ENCODE data around the gene VWCE. TPM values are rescaled to one million over a fixed set of nuclear protein-coding genes. Genes with fewer than 3 reads are reported as not detected.
A peak's percentile ranks its signal among the peaks of the same experiment; 100 is the strongest.

The VWCE gene
- total and polyA plus RNA-seq, 9 of the 15 experiments (the other 6 are each of a cell fraction or from before 2014, with no cell fraction given), result 0.06 to 1.6 (median 0.63) TPM; not detected in 1

- TF ChIP-seq TBP (optimal IDR thresholded peaks at IDR 0.05; ENCODE audit: low read depth, low read length) (peak; percentile 52), POLR2A (conservative IDR thresholded peaks at IDR 0.05) (no peak), NCOA1 (IDR thresholded peaks at IDR 0.05; ENCODE audit: low read depth) (peak; percentile 71; the same call in 1 of the 2 replicates), PPARD (CRISPR knock-in tag; IDR thresholded peaks at IDR 0.05) (no peak), EHMT2 (IDR thresholded peaks at IDR 0.05) (no peak), SPI1 (IDR thresholded peaks at IDR 0.05; ENCODE audit: borderline replicate concordance, low read depth, low read length) (no peak), PCBP2 (IDR thresholded peaks at IDR 0.05; ENCODE audit: low read depth, low read length, poor library complexity, severe bottlenecking) (no peak), ZNF165 (CRISPR knock-in tag; IDR thresholded peaks at IDR 0.05; ENCODE audit: borderline replicate concordance) (no peak), ZFX (CRISPR knock-in tag; IDR thresholded peaks at IDR 0.05) (peak; percentile 69), KLF16 (IDR thresholded peaks at IDR 0.05) (peak; percentile 92), RBM14 (IDR thresholded peaks at IDR 0.05; ENCODE audit: borderline replicate concordance, insufficient read depth, low read depth, low read length) (no peak), HDAC6 (IDR thresholded peaks at IDR 0.05; ENCODE audit: low read depth, low read length) (no peak), CEBPB (tag; IDR thresholded peaks at IDR 0.05) (peak; percentile 92), ZFP30 (CRISPR knock-in tag; IDR thresholded peaks at IDR 0.05; ENCODE audit: borderline replicate concordance) (no peak), HNRNPUL1 (IDR thresholded peaks at IDR 0.05; ENCODE audit: low read length) (no peak), ZNF583 (CRISPR knock-in tag; IDR thresholded peaks at IDR 0.05) (0 out of 2 replicates have a peak, but pooled peaks have one; percentile 62), ZNF253 (CRISPR knock-in tag; conservative IDR thresholded peaks at IDR 0.05) (no peak), C11orf30 (IDR thresholded peaks at IDR 0.05; ENCODE audit: low read depth) (no peak), PYGO2 (tag; IDR thresholded peaks at IDR 0.05) (no peak), E2F6 (IDR thresholded peaks at IDR 0.05; ENCODE audit: borderline replicate concordance in 1 of 2, extremely low read depth in 1 of 2, insufficient read depth in 1 of 2, insufficient read length in 1 of 2, low read depth in 1 of 2, low read length in 1 of 2, poor library complexity in 1 of 2, severe bottlenecking in 1 of 2) (peak in 1 of 2 experiments; percentile 51), LCOR (CRISPR knock-in tag; IDR thresholded peaks at IDR 0.05) (0 out of 2 replicates have a peak, but pooled peaks have one; percentile 64), MEF2A (IDR thresholded peaks at IDR 0.05; ENCODE audit: control insufficient read depth, low read depth, low read length) (peak; percentile 31; the same call in 1 of the 2 replicates)
- TF ChIP-seq, protein P1, sequence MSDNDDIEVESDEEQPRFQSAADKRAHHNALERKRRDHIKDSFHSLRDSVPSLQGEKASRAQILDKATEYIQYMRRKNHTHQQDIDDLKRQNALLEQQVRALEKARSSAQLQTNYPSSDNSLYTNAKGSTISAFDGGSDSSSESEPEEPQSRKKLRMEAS (CRISPR knock-in tag; IDR thresholded peaks at IDR 0.05), result peak; percentile 87
- TF ChIP-seq, protein P2, sequence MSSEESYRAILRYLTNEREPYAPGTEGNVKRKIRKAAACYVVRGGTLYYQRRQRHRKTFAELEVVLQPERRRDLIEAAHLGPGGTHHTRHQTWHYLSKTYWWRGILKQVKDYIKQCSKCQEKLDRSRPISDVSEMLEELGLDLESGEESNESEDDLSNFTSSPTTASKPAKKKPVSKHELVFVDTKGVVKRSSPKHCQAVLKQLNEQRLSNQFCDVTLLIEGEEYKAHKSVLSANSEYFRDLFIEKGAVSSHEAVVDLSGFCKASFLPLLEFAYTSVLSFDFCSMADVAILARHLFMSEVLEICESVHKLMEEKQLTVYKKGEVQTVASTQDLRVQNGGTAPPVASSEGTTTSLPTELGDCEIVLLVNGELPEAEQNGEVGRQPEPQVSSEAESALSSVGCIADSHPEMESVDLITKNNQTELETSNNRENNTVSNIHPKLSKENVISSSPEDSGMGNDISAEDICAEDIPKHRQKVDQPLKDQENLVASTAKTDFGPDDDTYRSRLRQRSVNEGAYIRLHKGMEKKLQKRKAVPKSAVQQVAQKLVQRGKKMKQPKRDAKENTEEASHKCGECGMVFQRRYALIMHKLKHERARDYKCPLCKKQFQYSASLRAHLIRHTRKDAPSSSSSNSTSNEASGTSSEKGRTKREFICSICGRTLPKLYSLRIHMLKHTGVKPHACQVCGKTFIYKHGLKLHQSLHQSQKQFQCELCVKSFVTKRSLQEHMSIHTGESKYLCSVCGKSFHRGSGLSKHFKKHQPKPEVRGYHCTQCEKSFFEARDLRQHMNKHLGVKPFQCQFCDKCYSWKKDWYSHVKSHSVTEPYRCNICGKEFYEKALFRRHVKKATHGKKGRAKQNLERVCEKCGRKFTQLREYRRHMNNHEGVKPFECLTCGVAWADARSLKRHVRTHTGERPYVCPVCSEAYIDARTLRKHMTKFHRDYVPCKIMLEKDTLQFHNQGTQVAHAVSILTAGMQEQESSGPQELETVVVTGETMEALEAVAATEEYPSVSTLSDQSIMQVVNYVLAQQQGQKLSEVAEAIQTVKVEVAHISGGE (CRISPR knock-in tag; IDR thresholded peaks at IDR 0.05), result peak in 1 of 3 experiments; percentile 70; a peak in 2 of 6 replicates
These were observed 47.2 kb upstream of the VWCE start (continued) for GRCh38 chr11:61342207-61342803.
